ENCODE measurements around the gene VSX1. TPM values are rescaled to one million over a fixed set of nuclear protein-coding genes. Genes with fewer than 3 reads are reported as not detected.

VSX1 gene
- total and polyA plus RNA-seq, 8 donors, result 0.05 TPM; not detected in 7

- Histone ChIP-seq H3K4me1 (peaks cover 35 to 59% (median 47%) of the 10 kb centered on the region in 4 donors), H3K36me3 (peaks cover 0 to 34% (median 27%) of the 10 kb centered on the region in 4 donors), H3K27ac (no peak overlapping the region), H3K9me3 (no peaks in the 10 kb centered on the region), H3K4me3 (no peak overlapping the region), H3K27me3 (no peaks in the 10 kb centered on the region)
- WGBS, 5 donors, result 90 to 94% (median 93%) methylated on average over 8 of the region's 8 CpGs
- no peak for DNase-seq
- intact Hi-C loops (cut with DNase I; ENCODE audit: low total_unique reads), result no loop called here
- TF ChIP-seq, protein P1, sequence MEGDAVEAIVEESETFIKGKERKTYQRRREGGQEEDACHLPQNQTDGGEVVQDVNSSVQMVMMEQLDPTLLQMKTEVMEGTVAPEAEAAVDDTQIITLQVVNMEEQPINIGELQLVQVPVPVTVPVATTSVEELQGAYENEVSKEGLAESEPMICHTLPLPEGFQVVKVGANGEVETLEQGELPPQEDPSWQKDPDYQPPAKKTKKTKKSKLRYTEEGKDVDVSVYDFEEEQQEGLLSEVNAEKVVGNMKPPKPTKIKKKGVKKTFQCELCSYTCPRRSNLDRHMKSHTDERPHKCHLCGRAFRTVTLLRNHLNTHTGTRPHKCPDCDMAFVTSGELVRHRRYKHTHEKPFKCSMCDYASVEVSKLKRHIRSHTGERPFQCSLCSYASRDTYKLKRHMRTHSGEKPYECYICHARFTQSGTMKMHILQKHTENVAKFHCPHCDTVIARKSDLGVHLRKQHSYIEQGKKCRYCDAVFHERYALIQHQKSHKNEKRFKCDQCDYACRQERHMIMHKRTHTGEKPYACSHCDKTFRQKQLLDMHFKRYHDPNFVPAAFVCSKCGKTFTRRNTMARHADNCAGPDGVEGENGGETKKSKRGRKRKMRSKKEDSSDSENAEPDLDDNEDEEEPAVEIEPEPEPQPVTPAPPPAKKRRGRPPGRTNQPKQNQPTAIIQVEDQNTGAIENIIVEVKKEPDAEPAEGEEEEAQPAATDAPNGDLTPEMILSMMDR (IDR thresholded peaks at IDR 0.05), result no peak
- TF ChIP-seq POLR2A (IDR thresholded peaks at IDR 0.05) (no peak), EP300 (IDR thresholded peaks at IDR 0.05) (no peak), POLR2AphosphoS5 (IDR thresholded peaks at IDR 0.05) (no peak)
Observed at GRCh38 chr20:25030649-25031207, 51.2 kb downstream of the VSX1 start.

GRCh38 chr20:25030007-25030648, 51.8 kb downstream of the VSX1 start:
- Histone ChIP-seq H3K9me3 (no peaks in the 10 kb centered on the region), H3K4me3 (no peak overlapping the region), H3K36me3 (peaks cover 0 to 38% (median 27%) of the 10 kb centered on the region in 4 donors), H3K27ac (no peak overlapping the region), H3K27me3 (no peaks in the 10 kb centered on the region), H3K4me1 (peaks cover 29 to 56% (median 45%) of the 10 kb centered on the region in 4 donors)
- intact Hi-C loops (cut with DNase I; ENCODE audit: low total_unique reads), result no loop called here
- TF ChIP-seq POLR2AphosphoS5 (IDR thresholded peaks at IDR 0.05) (no peak), POLR2A (IDR thresholded peaks at IDR 0.05) (no peak), EP300 (IDR thresholded peaks at IDR 0.05) (no peak)
- TF ChIP-seq, protein P1 (IDR thresholded peaks at IDR 0.05), result no peak
- DNase-seq, result no peak
- WGBS, 5 donors, result 94 to 97% (median 97%) methylated on average over 5 of the region's 5 CpGs

DNA sequence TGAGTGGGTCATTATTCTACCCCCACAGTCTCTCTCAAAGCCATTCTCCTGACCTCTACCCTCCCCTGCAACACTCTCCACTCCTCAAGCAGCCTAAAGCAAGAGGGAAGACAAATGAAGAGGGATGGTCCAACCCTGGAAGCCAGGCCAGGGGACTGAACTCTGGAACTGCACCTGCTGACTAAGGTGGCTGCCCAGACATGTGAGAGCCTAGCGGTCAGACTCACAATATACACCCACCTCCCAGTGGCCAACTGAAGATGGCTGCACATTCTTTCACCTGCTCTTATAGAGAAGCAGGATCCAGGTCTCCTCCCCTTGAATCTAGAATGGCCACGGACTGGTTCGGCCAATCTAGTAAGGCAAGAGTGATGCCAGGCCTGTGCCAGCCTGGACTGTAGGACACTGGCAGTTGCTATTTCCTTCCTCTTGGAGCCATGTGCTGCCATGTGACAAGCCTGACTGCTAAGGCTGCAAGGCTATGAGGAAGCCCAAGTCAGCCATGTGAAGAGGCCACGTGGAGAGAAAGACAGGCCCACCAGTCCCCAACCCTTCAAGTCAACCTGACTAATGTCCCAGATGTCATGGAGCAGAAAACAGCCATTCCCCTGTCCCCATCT, 55.8 kb downstream of the VSX1 start:
- intact Hi-C loops (cut with DNase I; ENCODE audit: low total_unique reads), result no loop called here
- H3K9me3 ChIP-seq, result no peaks in the 10 kb centered on the region
- peaks cover 7 to 48% (median 42%) of the 10 kb centered on the region in 4 donors for H3K4me1 ChIP-seq
- peaks cover 0 to 62% (median 46%) of the 10 kb centered on the region in 4 donors for H3K36me3 ChIP-seq
- no peak for TF ChIP-seq EP300 (IDR thresholded peaks at IDR 0.05)
- TF ChIP-seq POLR2A (IDR thresholded peaks at IDR 0.05), result no peak
- TF ChIP-seq, protein P1 (IDR thresholded peaks at IDR 0.05), result no peak
- TF ChIP-seq POLR2AphosphoS5 (IDR thresholded peaks at IDR 0.05), result no peak
- WGBS, 5 donors, result 90 to 96% (median 93%) methylated on average over 4 of the region's 4 CpGs
- no peak overlapping the region for H3K4me3 ChIP-seq
- no peaks in the 10 kb centered on the region for H3K27me3 ChIP-seq
- no peak overlapping the region for H3K27ac ChIP-seq
- peak in 1 of 2 donors; percentile 20 for DNase-seq

Other genes starting within 250 kb of the VSX1 start
- gene CST7, start 132.9 kb downstream of the VSX1 start, total RNA-seq, result 1 to 10 TPM in 3 of 5 donors, under 1 TPM in 1, not detected in 1; 0.87 to 4.5 (median 2.0) TPM
- 1 to 10 TPM; 2.5 to 8.3 (median 4.9) TPM for gene CST7, start 132.9 kb downstream of the VSX1 start, polyA plus RNA-seq
- gene APMAP, start 89.4 kb downstream of the VSX1 start, total RNA-seq, result 10 to 100 TPM; 12.3 to 55.6 (median 39.3) TPM
- 10 to 100 TPM; 14.4 to 29.5 (median 24.8) TPM for gene APMAP, start 89.4 kb downstream of the VSX1 start, polyA plus RNA-seq
- gene ACSS1, start 24.0 kb downstream of the VSX1 start, total RNA-seq, result 100 to 1,000 TPM in 1 of 5 donors, 10 to 100 TPM in 3, 1 to 10 TPM in 1; 7.0 to 135 (median 35.6) TPM
- 10 to 100 TPM; 35.3 to 37.7 (median 35.9) TPM for gene ACSS1, start 24.0 kb downstream of the VSX1 start, polyA plus RNA-seq
- gene ENTPD6, start 113.6 kb upstream of the VSX1 start, total RNA-seq, result 100 to 1,000 TPM in 3 of 5 donors, 10 to 100 TPM in 2; 44.2 to 110 (median 104) TPM
- gene ENTPD6, start 113.6 kb upstream of the VSX1 start, polyA plus RNA-seq, result 10 to 100 TPM; 38.5 to 56.6 (median 40.7) TPM
- gene PYGB, start 165.9 kb upstream of the VSX1 start, total RNA-seq, result 100 to 1,000 TPM in 2 of 5 donors, 10 to 100 TPM in 3; 34.4 to 116 (median 78.8) TPM
- gene PYGB, start 165.9 kb upstream of the VSX1 start, polyA plus RNA-seq, result 10 to 100 TPM; 23.1 to 34.0 (median 28.8) TPM

All from stomach (tissue), 9 donors.